Natural killer cell (primary cell): Measurements from ENCODE around the gene SF3A2. TPM values are rescaled to one million over a fixed set of nuclear protein-coding genes. Genes with fewer than 3 reads are reported as not detected.
"Not testable (repeated sequence)": the region's sequence is repeated elsewhere in the genome, so short reads cannot be mapped to it uniquely, and the experiment has no call there.

ENCODE experiments used
- ATAC-seq, 3 donors: fragments of 150-1000 bp in 2 of 3; fragments of 200-7000 bp in 1 of 3; cut with Tn5 transposase; 1 replicate in 1 of 3; 2 replicates in 2 of 3; pipeline ENCODE4 v1.10.0; 2021; ENCODE audit warnings: mild to moderate bottlenecking in 2 of 3, moderate library complexity in 2 of 3
- DNase-seq, 2 donors: peaks; one replicate each; pipeline versions ENCODE4 v3.0.0 to v3.0.0-alpha.2; 2013 to 2021; ENCODE audit warnings: mixed read lengths in 1 of 2
- H3K27ac ChIP-seq: one replicate; pipeline ENCODE4 v1.5.1; 2013; ENCODE audit warnings: mild to moderate bottlenecking, low read length
- H3K27me3 ChIP-seq: one replicate; pipeline ENCODE4 v1.6.1; 2013; ENCODE audit warnings: low read length; ENCODE audit not compliant: control insufficient read depth, insufficient read depth
- H3K36me3 ChIP-seq: one replicate; pipeline ENCODE4 v1.6.1; 2013; ENCODE audit warnings: low read length; ENCODE audit not compliant: control insufficient read depth, insufficient read depth
- H3K4me1 ChIP-seq: one replicate; pipeline ENCODE4 v1.6.1; 2013; ENCODE audit warnings: low read length; ENCODE audit not compliant: control insufficient read depth, insufficient read depth
- H3K4me3 ChIP-seq: one replicate; pipeline ENCODE4 v1.5.1; 2013; ENCODE audit warnings: low read length
- H3K9me3 ChIP-seq: one replicate; pipeline ENCODE4 v1.6.1; 2013; ENCODE audit warnings: low read length; ENCODE audit not compliant: control insufficient read depth, insufficient read depth
- H3K27ac Mint-ChIP-seq, 2 donors: one replicate each; pipeline ENCODE4 v1.8.0; 2022; ENCODE audit warnings: mild to moderate bottlenecking in 2 of 2, mixed read lengths in 2 of 2, moderate library complexity in 1 of 2
- H3K27me3 Mint-ChIP-seq, 2 donors: one replicate each; pipeline ENCODE4 v1.8.0; 2022; ENCODE audit warnings: low read depth in 2 of 2, mixed read lengths in 2 of 2
- H3K36me3 Mint-ChIP-seq: one replicate; pipeline ENCODE4 v1.8.0; 2022; ENCODE audit warnings: mixed read lengths
- H3K4me1 Mint-ChIP-seq, 2 donors: one replicate each; pipeline ENCODE4 v1.8.0; 2022; ENCODE audit warnings: mixed read lengths in 2 of 2
- H3K4me3 Mint-ChIP-seq: one replicate; pipeline ENCODE4 v1.8.0; 2022; ENCODE audit warnings: mild to moderate bottlenecking, moderate library complexity, mixed read lengths
- H3K9me3 Mint-ChIP-seq, 2 donors: one replicate each; pipeline ENCODE4 v1.8.0; 2022; ENCODE audit warnings: mixed read lengths in 2 of 2
- CTCF ChIP-seq: fragments of 200-600 bp; IDR thresholded peaks from one replicate; pipeline ENCODE4 v1.8.0; 2022; ENCODE audit warnings: antibody characterized with exemption
- WGBS: methylation state at CpG from one replicate; pipeline ENCODE4 v1.1.7; 2013; ENCODE audit warnings: missing lambda C conversion rate; ENCODE audit not compliant: insufficient coverage; 5-methylcytosine and 5-hydroxymethylcytosine counted together
- intact Hi-C: fragments of 100-400 bp; cut with micrococcal nuclease; formaldehyde crosslinking; loops from one replicate; pipeline ENCODE4 v1.14.2; 2022
- total RNA-seq, 4 donors: library from RNA; stranded (reverse); fragments of 120-200 nt in 1 of 4; gene quantifications; one replicate each; pipeline versions ENCODE4 v1.2.3 to v1.2.4, GENCODE V29; 2013 to 2022

Gene SF3A2
- total RNA-seq, 3 donors from 2014 or later (not counting 1 experiment from before 2014, with no cell fraction given), result 143 to 165 (median 147) TPM

DNA sequence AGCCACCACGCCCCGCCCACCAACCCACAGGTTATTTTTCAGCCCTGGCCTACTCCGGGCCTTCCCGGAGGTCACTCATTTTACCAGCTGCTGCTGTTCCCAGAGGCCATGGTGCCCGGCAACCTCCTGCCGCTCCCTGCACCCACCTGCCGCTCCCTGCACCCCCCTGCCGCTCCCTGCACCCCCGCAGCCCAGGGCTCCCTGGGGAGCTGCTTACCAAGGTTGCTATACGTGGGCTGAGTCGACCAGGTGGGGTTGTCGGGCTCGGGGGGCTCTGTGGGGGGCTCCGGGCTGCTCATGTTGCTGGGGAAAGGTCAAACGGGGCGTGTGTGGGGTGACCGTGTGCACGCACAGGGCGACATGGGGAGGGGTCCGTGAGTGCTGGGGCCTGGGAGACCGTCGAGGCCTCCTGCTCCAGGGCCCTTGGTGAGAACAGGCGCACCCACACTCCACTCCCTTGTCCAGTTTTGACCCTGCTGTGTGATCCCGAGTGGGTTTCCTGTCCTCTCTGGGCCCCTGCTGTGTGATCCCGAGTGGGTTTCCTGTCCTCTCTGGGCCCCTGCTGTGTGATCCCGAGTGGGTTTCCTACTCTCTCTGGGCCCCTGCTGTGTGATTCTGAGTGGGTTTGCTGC lies 44.1 kb downstream of the SF3A2 start:
- Histone ChIP-seq H3K9me3 (no peaks in the 10 kb centered on the region), H3K36me3 (no peaks in the 10 kb centered on the region), H3K4me3 (no peak overlapping the region), H3K4me1 (peaks cover 30% of the 10 kb centered on the region), H3K27ac (peak overlapping the region; percentile 19), H3K27me3 (no peaks in the 10 kb centered on the region)
- intact Hi-C loops, result no loop called here
- Mint-ChIP-seq H3K4me3 (no peak overlapping the region), H3K9me3 (no peaks in the 10 kb centered on the region), H3K27me3 (no peaks in the 10 kb centered on the region), H3K4me1 (peaks cover 19 to 38% of the 10 kb centered on the region in 2 donors), H3K36me3 (no peaks in the 10 kb centered on the region), H3K27ac (peak overlapping the region; percentile 51 to 69)
- DNase-seq, result no peak
- WGBS, result 78% methylated on average over 25 of the region's 26 CpGs
- no peak for TF ChIP-seq CTCF
- no peak for ATAC-seq

- H3K4me1 Mint-ChIP-seq, result peaks cover 19 to 38% of the 10 kb centered on the region in 2 donors
- intact Hi-C loops, H3K36me3 ChIP-seq, H3K36me3 Mint-ChIP-seq, H3K9me3 ChIP-seq, DNase-seq, H3K27me3 Mint-ChIP-seq, H3K27me3 ChIP-seq, H3K9me3 Mint-ChIP-seq: not testable (repeated sequence)
- peak; percentile 21 to 38 (median 30) for ATAC-seq
- Histone ChIP-seq H3K4me1 (peaks cover 30% of the 10 kb centered on the region), H3K4me3 (peak overlapping the region; percentile 50), H3K27ac (peak overlapping the region; percentile 58)
- peak overlapping the region; percentile 91 for H3K4me3 Mint-ChIP-seq
- H3K27ac Mint-ChIP-seq, result peak overlapping the region; percentile 81 to 92
- 3% methylated on average over 12 of the region's 16 CpGs for WGBS
Observed at GRCh38 chr19:2281265-2282061, 44.8 kb downstream of the SF3A2 start.

GRCh38 chr19:2282062-2282861 lies 45.6 kb downstream of the SF3A2 start, which contains the start of gene PEAK3:
PEAK3 (minus strand) TSS chr19:2282175; CDS start chr19:2280931, 1,244 bp downstream.
- H3K4me1 Mint-ChIP-seq, result peaks cover 17 to 35% of the 10 kb centered on the region in 2 donors
- H3K4me3 Mint-ChIP-seq, result peak within 1 kb of the TSS; percentile 91
- H3K27ac ChIP-seq, result peak within 1 kb of the TSS; percentile 58
- H3K27ac Mint-ChIP-seq, result peak within 1 kb of the TSS; percentile 81 to 92
- no peaks in the 10 kb centered on the region for H3K36me3 ChIP-seq
- H3K4me3 ChIP-seq, result peak within 1 kb of the TSS; percentile 50
- no peaks in the 10 kb centered on the region for H3K27me3 ChIP-seq
- no peaks in the 10 kb centered on the region for H3K27me3 Mint-ChIP-seq
- H3K9me3 ChIP-seq, result no peaks in the 10 kb centered on the region
- no peaks in the 10 kb centered on the region for H3K36me3 Mint-ChIP-seq
- peaks cover 31% of the 10 kb centered on the region for H3K4me1 ChIP-seq
- DNase-seq (peak; percentile 57 to 74), ATAC-seq (peak; percentile 77 to 87 (median 78))
- intact Hi-C loops, result no loop called here
- WGBS, result 9% methylated on average over 40 of the region's 41 CpGs
- TF ChIP-seq CTCF, result no peak
- H3K9me3 Mint-ChIP-seq, result no peaks in the 10 kb centered on the region

GRCh38 chr19:2282862-2283237 lies 46.2 kb downstream of the SF3A2 start:
- Histone ChIP-seq H3K4me3 (no peak overlapping the region), H3K36me3 (no peaks in the 10 kb centered on the region), H3K27me3 (no peaks in the 10 kb centered on the region), H3K4me1 (peaks cover 37% of the 10 kb centered on the region), H3K27ac (no peak overlapping the region), H3K9me3 (no peaks in the 10 kb centered on the region)
- Mint-ChIP-seq H3K27ac (peak overlapping the region; percentile 81 to 92), H3K27me3 (no peaks in the 10 kb centered on the region), H3K4me3 (peak overlapping the region; percentile 91), H3K9me3 (no peaks in the 10 kb centered on the region), H3K36me3 (no peaks in the 10 kb centered on the region), H3K4me1 (peaks cover 14 to 39% of the 10 kb centered on the region in 2 donors)
- WGBS, result 89% methylated on average over 11 of the region's 11 CpGs
- TF ChIP-seq CTCF, result no peak
- no peak for ATAC-seq
- intact Hi-C loops, result no loop called here
- no peak for DNase-seq
